SK-N-SH (cell line): Measurements from ENCODE around the gene NHS. TPM values are rescaled to one million over a fixed set of nuclear protein-coding genes. Genes with fewer than 3 reads are reported as not detected.

Experiments
- CTCF ChIA-PET: fragments of 300-600, 350-600 bp; formaldehyde crosslinking; extraction: SDS; loops from one replicate; lab custom pipeline; 2021; lab: Yijun Ruan, JAX
- POLR2A ChIA-PET: fragments of 350-600 bp; sonication (Branson Sonifier 250); formaldehyde crosslinking; extraction: SDS; loops from one replicate; lab custom pipeline; 2020; ENCODE audit warnings: antibody characterized with exemption, inconsistent platforms; lab: Yijun Ruan, JAX
- DNase-seq: peaks from one replicate; pipeline ENCODE4 v3.0.0; 2012
- H2AFZ ChIP-seq: fragments of 200-600 bp; sonication (generic); 2 replicates; pipeline ENCODE4 v1.8.1; 2016; ENCODE audit warnings: antibody characterized with exemption, mild to moderate bottlenecking, low read depth
- H3F3A ChIP-seq: fragments of 200-600 bp; sonication (generic); replicated peaks from 2 replicates; pipeline ENCODE3; 2016; ENCODE audit warnings: antibody characterized with exemption, mild to moderate bottlenecking; ENCODE audit not compliant: insufficient read depth
- H3K27ac ChIP-seq, 2 experiments: fragments of 200-500 bp in 1 of 2; fragments of 200-600 bp in 1 of 2; sonication (Bioruptor generic) in 1 of 2; sonication (generic), shearing (Covaris generic) in 1 of 2; 2 replicates each; pipeline versions ENCODE4 v1.5.1 to v1.6.1; 2014 to 2016; ENCODE audit warnings: low read depth in 2 of 2, inconsistent platforms in 1 of 2, low read length in 1 of 2, mild to moderate bottlenecking in 1 of 2, mixed read lengths in 1 of 2
- H3K27me3 ChIP-seq: fragments of 200-600 bp; sonication (generic), shearing (Covaris generic); 2 replicates; pipeline ENCODE4 v1.6.1; 2016; ENCODE audit warnings: mixed run types; ENCODE audit not compliant: insufficient read depth
- H3K36me3 ChIP-seq, 2 experiments: fragments of 200-500 bp in 1 of 2; fragments of 200-600 bp in 1 of 2; sonication (Bioruptor generic) in 1 of 2; sonication (generic) in 1 of 2; replicated peaks in 1 of 2; 2 replicates each; pipeline versions ENCODE3 to v1.5.1; 2014 to 2016; ENCODE audit warnings: low read length in 1 of 2, mild to moderate bottlenecking in 1 of 2; ENCODE audit not compliant: insufficient read depth in 2 of 2, control insufficient read depth in 1 of 2
- H3K4me1 ChIP-seq, 2 experiments: fragments of 200-500 bp in 1 of 2; fragments of 200-600 bp in 1 of 2; sonication (Bioruptor generic) in 1 of 2; sonication (generic), shearing (Covaris generic) in 1 of 2; 2 replicates each; pipeline versions ENCODE4 v1.5.1 to v1.6.1; 2014 to 2016; ENCODE audit warnings: low read depth in 1 of 2, low read length in 1 of 2, mixed run types in 1 of 2; ENCODE audit not compliant: insufficient read depth in 2 of 2, control insufficient read depth in 1 of 2
- H3K4me2 ChIP-seq: fragments of 200-600 bp; sonication (generic), shearing (Covaris generic); 2 replicates; pipeline ENCODE4 v1.6.1; 2017; ENCODE audit warnings: mixed run types
- H3K4me3 ChIP-seq, 2 experiments: fragments of 200-500 bp in 1 of 2; fragments of 200-600 bp in 1 of 2; sonication (Bioruptor generic) in 1 of 2; sonication (generic), shearing (Covaris generic) in 1 of 2; 2 replicates each; pipeline versions ENCODE4 v1.5.1 to v1.8.1; 2014 to 2016; ENCODE audit warnings: low read depth in 2 of 2, inconsistent platforms in 1 of 2, low read length in 1 of 2, mild to moderate bottlenecking in 1 of 2, mixed read lengths in 1 of 2, moderate library complexity in 1 of 2
- H3K79me2 ChIP-seq: fragments of 200-600 bp; sonication (generic); 2 replicates; pipeline ENCODE4 v1.8.1; 2017; ENCODE audit warnings: mild to moderate bottlenecking; ENCODE audit not compliant: insufficient read depth
- H3K9ac ChIP-seq: fragments of 200-600 bp; sonication (generic); 2 replicates; pipeline ENCODE4 v1.6.1; 2017; ENCODE audit warnings: mixed run types
- H3K9me2 ChIP-seq: fragments of 200-600 bp; sonication (generic); 2 replicates; pipeline ENCODE4 v1.6.1; 2017; ENCODE audit warnings: mixed run types
- H3K9me3 ChIP-seq: fragments of 200-600 bp; sonication (generic); 2 replicates; pipeline ENCODE4 v1.6.1; 2017; ENCODE audit warnings: mixed run types, mild to moderate bottlenecking, moderate library complexity
- H4K20me1 ChIP-seq: fragments of 200-600 bp; sonication (generic); 2 replicates; pipeline ENCODE4 v1.6.1; 2017; ENCODE audit warnings: mild to moderate bottlenecking, mixed run types; ENCODE audit not compliant: insufficient read depth
- CHD2 ChIP-seq: fragments of 150-350 bp; IDR thresholded peaks from 2 replicates; pipeline ENCODE4 v1.6.1; 2018; ENCODE audit warnings: low read length; ENCODE audit not compliant: partially characterized antibody
- CTCF ChIP-seq: fragments of 200-600 bp; sonication (generic); IDR thresholded peaks from 2 replicates; pipeline ENCODE4 v1.6.1; 2017; ENCODE audit warnings: antibody characterized with exemption, mild to moderate bottlenecking, moderate library complexity
- ELF1 ChIP-seq: IDR thresholded peaks from 2 replicates; pipeline ENCODE4 v1.4.0; 2012
- EZH2phosphoT487 ChIP-seq: fragments of 200-600 bp; sonication (generic); IDR thresholded peaks from 2 replicates; pipeline ENCODE4 v1.6.1; 2017; ENCODE audit warnings: low read depth, mixed run types, mild to moderate bottlenecking, antibody characterized with exemption, moderate library complexity, borderline replicate concordance
- FOSL2 ChIP-seq: IDR thresholded peaks from 2 replicates; pipeline ENCODE4 v1.4.0; 2012; ENCODE audit warnings: low read depth, mild to moderate bottlenecking, moderate library complexity, borderline replicate concordance
- FOXJ3 ChIP-seq: sonication (generic); formaldehyde crosslinking; IDR thresholded peaks from 2 replicates; pipeline ENCODE4 v1.5.1; 2020; ENCODE audit warnings: mild to moderate bottlenecking, missing genetic modification reagents
- FOXM1 ChIP-seq: IDR thresholded peaks from 2 replicates; pipeline ENCODE4 v1.4.0; 2012; ENCODE audit warnings: low read depth, mild to moderate bottlenecking
- GABPA ChIP-seq: IDR thresholded peaks from 2 replicates; pipeline ENCODE4 v1.4.0; 2012; ENCODE audit warnings: low read depth, mild to moderate bottlenecking
- GATA2 ChIP-seq: sonication (generic); formaldehyde crosslinking; IDR thresholded peaks from 2 replicates; pipeline ENCODE4 v1.5.0; 2020; ENCODE audit warnings: mild to moderate bottlenecking, missing genetic modification reagents
- IRF3 ChIP-seq: fragments of 150-350 bp; IDR thresholded peaks from 2 replicates; pipeline ENCODE4 v1.6.1; 2016; ENCODE audit warnings: mild to moderate bottlenecking, low read depth, low read length
- NRF1 ChIP-seq: IDR thresholded peaks from 2 replicates; pipeline ENCODE4 v1.6.1; 2012; ENCODE audit warnings: low read depth, mild to moderate bottlenecking, low read length
- PBX3 ChIP-seq: IDR thresholded peaks from 2 replicates; pipeline ENCODE4; 2012
- RAD21 ChIP-seq: IDR thresholded peaks from 2 replicates; pipeline ENCODE4 v1.6.1; 2012; ENCODE audit warnings: mild to moderate bottlenecking, low read length
- RFX5 ChIP-seq: IDR thresholded peaks from 2 replicates; pipeline ENCODE4 v1.6.1; 2012; ENCODE audit warnings: mild to moderate bottlenecking, improper control_type of control experiment, low read length
- RXRA ChIP-seq: IDR thresholded peaks from 2 replicates; pipeline ENCODE4 v1.4.0; 2012; ENCODE audit warnings: low read depth, mild to moderate bottlenecking, borderline replicate concordance
- SIN3A ChIP-seq: IDR thresholded peaks from 2 replicates; pipeline ENCODE4 v1.6.1; 2012; ENCODE audit warnings: low read depth, mild to moderate bottlenecking, low read length, moderate library complexity, borderline replicate concordance
- SMC3 ChIP-seq: IDR thresholded peaks from 2 replicates; pipeline ENCODE4 v1.6.1; 2012; ENCODE audit warnings: low read depth, low read length, improper control_type of control experiment
- TAF1 ChIP-seq: IDR thresholded peaks from 2 replicates; pipeline ENCODE4 v1.6.1; 2012; ENCODE audit warnings: low read depth, mild to moderate bottlenecking, low read length, moderate library complexity, borderline replicate concordance
- TCF12 ChIP-seq: IDR thresholded peaks from 2 replicates; pipeline ENCODE4 v1.4.0; 2012
- TEAD4 ChIP-seq: IDR thresholded peaks from 2 replicates; pipeline ENCODE4 v1.4.0; 2012; ENCODE audit warnings: mild to moderate bottlenecking, borderline replicate concordance; ENCODE audit not compliant: insufficient read depth
- USF1 ChIP-seq: IDR thresholded peaks from 2 replicates; pipeline ENCODE4 v1.4.0; 2012; ENCODE audit warnings: low read depth, borderline replicate concordance
- YY1 ChIP-seq: IDR thresholded peaks from 2 replicates; pipeline ENCODE4 v1.4.0; 2012; ENCODE audit warnings: low read depth, mild to moderate bottlenecking
- ZBTB33 ChIP-seq: IDR thresholded peaks from 2 replicates; pipeline ENCODE4 v1.4.0; 2012; ENCODE audit warnings: low read depth, borderline replicate concordance
- WGBS: methylation state at CpG from one replicate; pipeline ENCODE4 v1.1.6; 2017; ENCODE audit warnings: low lambda C conversion rate; 5-methylcytosine and 5-hydroxymethylcytosine counted together
- polyA plus RNA-seq, 3 experiments: library from polyadenylated mRNA; depleted of rRNA; stranded (reverse); fragments of >200 nt; gene quantifications; 2 replicates each; pipeline ENCODE4 v1.2.3, GENCODE V29; 2012

The NHS gene
- polyA plus RNA-seq, 1 of the 3 experiments (the other 2 are of a cell fraction) = 1.0 TPM

GRCh38 chrX:17566740-17567139 lies 191.7 kb downstream of the NHS start (continued):
- no peak; the same call in 1 of the 2 replicates for TF ChIP-seq CTCF
- TF ChIP-seq USF1 = no peak
- no peak for TF ChIP-seq IRF3

GRCh38 chrX:17567187-17567586 lies 192.2 kb downstream of the NHS start:
- Histone ChIP-seq H3K4me1 (peaks cover 10 to 15% of the 10 kb centered on the region in 2 experiments; a peak in 2 of 4 replicates), H3F3A (no peaks in the 10 kb centered on the region), H3K79me2 (no peaks in the 10 kb centered on the region; the same call in none of the 2 replicates), H3K4me2 (peak overlapping the region; percentile 75), H3K27ac (peak overlapping the region; percentile 30 to 73; a peak in 3 of 4 replicates), H3K36me3 (no peaks in the 10 kb centered on the region), H3K9me3 (no peaks in the 10 kb centered on the region), H4K20me1 (no peaks in the 10 kb centered on the region), H3K9ac (peak overlapping the region; percentile 46; the same call in 1 of the 2 replicates), H2AFZ (no peak overlapping the region), H3K27me3 (no peaks in the 10 kb centered on the region), H3K4me3 (no peak overlapping the region), H3K9me2 (no peaks in the 10 kb centered on the region)
- ChIA-PET CTCF (no interaction called here), POLR2A (no interaction called here)
- 14% methylated on average over 8 of the region's 8 CpGs for WGBS
- no peak for DNase-seq
- no peak for TF ChIP-seq ELF1
- TF ChIP-seq EZH2phosphoT487 = no peak
- no peak for TF ChIP-seq GATA2 (CRISPR knock-in tag)
- no peak for TF ChIP-seq NRF1
- no peak for TF ChIP-seq IRF3
- peak; percentile 86 for TF ChIP-seq PBX3
- no peak for TF ChIP-seq FOXJ3 (CRISPR knock-in tag)
- no peak for TF ChIP-seq RFX5
- TF ChIP-seq USF1 = no peak
- no peak for TF ChIP-seq RAD21
- TF ChIP-seq ZBTB33 = no peak
- no peak for TF ChIP-seq SMC3
- peak; percentile 34; the same call in 1 of the 2 replicates for TF ChIP-seq RXRA
- TF ChIP-seq TEAD4 = no peak
- no peak for TF ChIP-seq FOSL2
- peak; percentile 32; the same call in 1 of the 2 replicates for TF ChIP-seq TCF12
- no peak for TF ChIP-seq TAF1
- TF ChIP-seq CHD2 = no peak
- no peak for TF ChIP-seq GABPA
- no peak for TF ChIP-seq FOXM1
- TF ChIP-seq YY1 = no peak
- TF ChIP-seq SIN3A = no peak
